H1 (cell line): ENCODE results near the gene SH3BP5. TPM values are rescaled to one million over a fixed set of nuclear protein-coding genes. Genes with fewer than 3 reads are reported as not detected.

ENCODE experiments used
- ASH2L ChIP-seq: fragments of 200-600, 300-600 bp; sonication (generic); IDR thresholded peaks from one replicate; pipeline ENCODE4 v1.7.1; 2017; ENCODE audit warnings: low read length
- CBX8 ChIP-seq: fragments of 300-800, 300-1000 bp; sonication (generic); IDR thresholded peaks from 2 replicates; pipeline ENCODE4 v1.7.1; 2016; ENCODE audit warnings: low read depth, low read length, borderline replicate concordance
- CHD7 ChIP-seq: fragments of 300-600 bp; sonication (generic); IDR thresholded peaks from 2 replicates; pipeline ENCODE4 v1.7.1; 2012; ENCODE audit warnings: low read length, moderate library complexity, mild to moderate bottlenecking, inconsistent platforms; ENCODE audit not compliant: insufficient replicate concordance
- FOSL1 ChIP-seq: IDR thresholded peaks from 2 replicates; pipeline ENCODE4 v1.6.1; 2011; ENCODE audit warnings: mild to moderate bottlenecking, low read depth, low read length, moderate library complexity; ENCODE audit not compliant: insufficient read depth
- GTF2F1 ChIP-seq: IDR thresholded peaks from 2 replicates; pipeline ENCODE4 v1.6.1; 2012; ENCODE audit warnings: low read depth, low read length, improper control_type of control experiment, borderline replicate concordance
- JUN ChIP-seq: IDR thresholded peaks from 2 replicates; pipeline ENCODE4 v1.6.1; 2011; ENCODE audit warnings: low read depth, mild to moderate bottlenecking, improper control_type of control experiment, low read length
- NANOG ChIP-seq: IDR thresholded peaks from 2 replicates; pipeline ENCODE4 v1.6.1; 2011; ENCODE audit warnings: low read length, low read depth, mild to moderate bottlenecking, inconsistent platforms; ENCODE audit not compliant: insufficient read depth, poor library complexity, severe bottlenecking
- RNF2 ChIP-seq: fragments of 200-900, 300-1000 bp; sonication (generic); IDR thresholded peaks from 2 replicates; pipeline ENCODE4 v1.7.1; 2016; ENCODE audit warnings: borderline replicate concordance, low read depth, mild to moderate bottlenecking, antibody characterized with exemption, low read length; ENCODE audit not compliant: poor library complexity, severe bottlenecking; ENCODE audit errors: missing control alignments
- TEAD4 ChIP-seq: IDR thresholded peaks from 2 replicates; pipeline ENCODE4 v1.6.1; 2012; ENCODE audit warnings: low read depth, low read length, inconsistent platforms, mixed read lengths
- USF2 ChIP-seq: IDR thresholded peaks from 2 replicates; pipeline ENCODE4 v1.6.1; 2011; ENCODE audit warnings: low read length, improper control_type of control experiment
- polyA plus RNA-seq, 7 experiments: library from polyadenylated mRNA; depleted of rRNA in 3 of 7; stranded (reverse) in 5 of 7; unstranded in 2 of 7; fragments of >200 nt in 5 of 7; fragments of 200-250 nt in 2 of 7; gene quantifications; 1 replicate in 5 of 7; 2 replicates in 1 of 7; 4 replicates in 1 of 7; pipeline versions ENCODE4 v1.2.1 to v1.2.3, GENCODE V29; 2011 to 2013; ENCODE audit warnings: missing spikeins in 2 of 7, mixed read lengths in 2 of 7
- total RNA-seq: library from RNA; stranded (reverse); fragmentation: NEBNext Ultra II Directional; extraction: Animal tissue kit (Norgen Biotek cat#: 25700); gene quantifications from 2 replicates; pipeline ENCODE4 v1.2.1, GENCODE V29; 2021

SH3BP5 gene
- total and polyA plus RNA-seq, 2 of the 8 experiments (the other 6 are each of a cell fraction or from before 2014, with no cell fraction given): 7.1 to 9.7 TPM

DNA sequence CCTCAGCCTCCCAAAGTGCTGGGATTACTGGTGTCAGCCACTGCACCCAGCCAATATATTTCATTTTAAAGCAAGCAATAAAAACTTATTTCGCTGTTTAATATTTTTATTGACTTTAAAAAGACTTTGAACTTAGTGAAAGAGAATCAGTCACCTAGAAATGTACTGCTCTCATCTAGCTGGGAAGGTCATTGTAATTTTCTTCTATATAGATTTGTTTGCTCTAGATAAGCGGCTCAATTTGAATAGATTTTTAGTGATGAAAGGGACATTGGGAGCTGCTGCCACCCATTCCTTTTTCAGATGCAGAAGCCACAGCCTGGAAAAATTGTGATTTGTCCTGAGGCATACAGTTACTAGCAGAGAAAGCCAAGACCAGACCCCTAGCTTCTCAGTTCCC lies 86.2 kb downstream of the SH3BP5 start (continued):
- TF ChIP-seq CHD7 (no peak), NANOG (no peak), CBX8 (no peak), GTF2F1 (no peak), USF2 (no peak), TEAD4 (no peak), RNF2 (no peak), FOSL1 (no peak), JUN (no peak), ASH2L (no peak)
